GM12864 (cell line): Measurements from ENCODE around the gene FAM193B.
A peak's percentile ranks its signal among the peaks of the same experiment; 100 is the strongest.

Source experiments
- DNase-seq: peaks from one replicate; pipeline ENCODE4 v3.0.0-alpha.2; 2011; ENCODE audit warnings: low read depth
- H3K4me3 ChIP-seq: 2 replicates; pipeline ENCODE4 v1.5.1; 2011; ENCODE audit warnings: mild to moderate bottlenecking, low read depth, low read length, control low read depth
- CTCF ChIP-seq: IDR thresholded peaks from 2 replicates; pipeline ENCODE4 v1.5.1; 2011; ENCODE audit warnings: low read depth, mild to moderate bottlenecking, moderate library complexity, low read length, control low read depth, inconsistent platforms; ENCODE audit errors: missing control alignments

FAM193B gene

GRCh38 chr5:177557041-177557647 lies 2.8 kb upstream of the FAM193B start:
- H3K4me3 ChIP-seq: no peak overlapping the region
- DNase-seq: no peak
- TF ChIP-seq CTCF: no peak

GRCh38 chr5:177555665-177556064 lies 1.3 kb upstream of the FAM193B start:
- H3K4me3 ChIP-seq: no peak overlapping the region
- no peak for DNase-seq
- TF ChIP-seq CTCF: no peak

GRCh38 chr5:177555228-177555627 lies 865 bp upstream of the FAM193B start:
- peak overlapping the region; percentile 69; the same call in 1 of the 2 replicates for H3K4me3 ChIP-seq
- DNase-seq: no peak
- no peak for TF ChIP-seq CTCF

GRCh38 chr5:177553671-177554429 lies 513 bp downstream of the FAM193B start:
- peak overlapping the region; percentile 90 for H3K4me3 ChIP-seq
- no peak for TF ChIP-seq CTCF
- no peak for DNase-seq

GRCh38 chr5:177552839-177553455 lies 1.4 kb downstream of the FAM193B start:
- H3K4me3 ChIP-seq: peak overlapping the region; percentile 90
- TF ChIP-seq CTCF: no peak
- no peak for DNase-seq

GRCh38 chr5:177550122-177550521 lies 4.2 kb downstream of the FAM193B start:
- TF ChIP-seq CTCF: no peak
- no peak for DNase-seq
- no peak overlapping the region for H3K4me3 ChIP-seq
